ENCODE results near the gene GALNT15.

The GALNT15 gene

DNA sequence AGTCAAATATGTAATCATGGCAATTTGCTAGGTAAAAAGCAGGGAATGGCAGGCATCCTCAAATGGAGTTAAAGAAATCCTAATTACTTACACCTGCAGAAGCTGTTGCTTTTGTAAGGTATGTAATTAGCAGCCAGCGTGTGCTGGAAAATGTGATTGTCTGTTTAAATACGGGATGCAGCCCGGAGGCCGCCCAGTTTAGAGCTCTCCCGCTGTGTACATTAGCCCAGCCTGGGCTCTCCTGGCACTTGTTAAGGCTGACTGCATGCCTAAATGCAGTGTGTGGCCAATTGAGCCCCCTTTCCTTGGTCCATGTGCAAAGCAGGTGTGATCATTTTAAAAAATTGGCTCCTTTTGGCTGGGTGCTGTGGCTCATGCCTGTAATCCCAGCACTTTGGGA lies 81.2 kb downstream of the GALNT15 start:
- DNase-seq: no peak

DNA sequence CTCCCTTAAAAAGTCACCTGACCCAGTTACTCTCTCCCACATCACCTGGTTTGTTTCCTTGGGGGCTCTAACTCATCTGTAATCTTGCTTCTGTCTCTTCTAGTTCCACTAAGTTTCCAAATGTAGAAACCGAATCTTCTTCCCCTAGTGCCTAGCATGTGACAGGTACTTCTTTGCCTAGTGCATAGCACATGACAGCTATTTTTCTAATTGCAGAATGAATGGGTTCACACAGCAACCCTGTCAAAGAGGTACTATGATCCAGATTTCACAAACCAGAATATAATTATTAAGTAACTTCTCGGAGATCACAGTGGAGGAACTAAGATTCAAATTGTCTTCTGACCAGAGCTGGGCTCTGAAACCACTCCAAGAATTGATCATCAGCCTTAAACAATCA lies 82.8 kb downstream of the GALNT15 start:
- DNase-seq: no peak

DNA sequence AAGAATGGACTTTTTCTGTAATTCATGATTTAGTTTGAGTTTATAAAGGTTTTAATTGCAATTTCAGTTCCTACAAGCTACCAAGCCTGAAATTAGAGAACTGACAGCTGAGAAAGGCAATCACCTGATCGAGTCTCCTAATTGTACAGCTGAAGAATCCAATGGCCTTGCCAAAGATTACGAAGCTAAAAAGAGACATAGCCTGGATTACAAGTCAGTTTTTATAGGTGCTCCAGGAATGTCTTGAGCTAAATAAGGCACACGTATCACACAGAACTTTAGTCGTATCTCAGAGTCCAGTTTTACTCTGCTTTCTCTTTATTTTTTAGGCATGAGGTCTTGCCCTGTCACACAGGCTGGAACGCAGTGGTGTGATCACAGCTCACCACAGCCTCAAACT lies 83.7 kb downstream of the GALNT15 start:
- DNase-seq: no peak

DNA sequence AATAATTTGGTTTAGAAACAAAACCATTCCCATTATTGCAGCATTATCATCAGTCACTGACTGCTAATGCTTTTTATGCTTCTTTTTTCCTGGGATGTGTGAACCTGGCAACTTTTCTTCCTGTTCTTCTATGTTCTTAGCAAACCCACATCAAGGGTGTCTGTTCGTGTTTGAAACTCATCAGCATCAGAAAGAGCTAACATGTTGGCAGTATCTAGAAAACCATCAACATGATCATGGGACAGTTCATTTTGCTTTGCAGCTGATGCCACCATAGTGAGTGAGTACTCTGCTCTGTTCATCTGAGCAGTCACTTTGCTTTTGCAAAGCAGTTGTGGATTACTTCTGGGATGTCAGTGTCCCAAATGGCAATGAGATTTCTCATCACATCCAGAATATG lies 84.4 kb downstream of the GALNT15 start:
- no peak for DNase-seq

DNA sequence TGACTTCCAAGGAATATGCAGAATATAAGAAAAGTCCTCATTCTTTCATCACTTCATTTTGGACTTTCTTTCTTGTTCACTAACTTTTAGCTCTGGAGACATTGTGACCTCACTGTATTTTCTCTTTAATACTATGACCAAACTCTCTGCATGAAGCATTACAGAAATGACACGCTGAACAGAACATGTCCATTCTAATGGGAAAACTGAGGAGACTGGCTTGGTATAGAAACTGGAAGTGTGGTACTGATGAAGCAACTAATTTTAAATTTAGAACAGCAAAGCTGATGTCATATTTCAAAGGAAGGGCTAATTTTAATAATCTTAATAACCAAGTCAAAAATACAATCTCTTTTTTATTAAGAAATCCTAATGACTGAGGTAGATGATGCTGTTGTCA lies 85.6 kb downstream of the GALNT15 start:
- DNase-seq: no peak

DNA sequence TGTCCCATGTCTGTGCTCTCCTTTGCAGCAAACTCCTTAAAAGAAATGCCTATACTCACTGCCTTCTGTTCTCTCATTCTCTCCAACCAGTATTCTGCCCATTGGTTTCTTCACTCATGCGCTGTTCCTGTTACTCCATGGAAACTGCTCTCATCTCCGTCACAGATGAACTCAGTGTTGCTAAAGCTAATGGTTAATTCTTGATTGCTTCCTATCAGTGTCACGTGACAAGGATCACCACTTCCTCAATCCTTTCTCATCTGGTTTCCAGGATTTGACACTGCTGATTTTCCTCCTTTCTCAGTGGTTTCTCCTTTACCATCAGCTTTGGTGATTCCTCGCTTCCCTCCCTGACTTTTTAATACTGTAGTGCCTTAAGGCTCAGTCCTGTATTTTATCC lies 87.7 kb downstream of the GALNT15 start:
- no peak for DNase-seq

DNA sequence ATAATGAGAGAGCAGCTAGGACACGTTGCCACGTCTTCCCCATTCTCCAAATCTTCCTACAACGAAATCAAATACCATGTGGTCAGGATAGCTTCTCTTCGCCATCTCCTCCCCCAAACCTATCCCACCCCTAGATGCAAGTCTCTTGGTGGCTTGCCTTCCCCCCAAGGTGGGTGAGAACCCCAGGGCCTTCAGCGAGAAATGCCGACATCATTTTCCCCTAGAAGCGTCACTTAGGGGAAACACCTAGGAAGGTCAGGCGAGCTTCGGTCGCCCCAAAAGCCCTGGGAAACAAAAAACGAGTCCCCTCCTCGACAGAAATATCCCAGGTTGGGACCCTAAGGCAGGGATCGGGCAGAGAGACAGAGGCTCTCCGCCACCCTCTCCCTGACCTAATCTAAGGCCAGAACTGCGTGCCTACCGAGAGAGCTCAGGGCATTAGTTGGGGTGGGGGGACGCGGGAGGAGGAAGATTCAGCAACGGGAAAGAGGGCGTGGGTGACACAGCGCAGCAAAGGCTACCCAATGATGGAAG lies 89.8 kb downstream of the GALNT15 start:
- DNase-seq: no peak

DNA sequence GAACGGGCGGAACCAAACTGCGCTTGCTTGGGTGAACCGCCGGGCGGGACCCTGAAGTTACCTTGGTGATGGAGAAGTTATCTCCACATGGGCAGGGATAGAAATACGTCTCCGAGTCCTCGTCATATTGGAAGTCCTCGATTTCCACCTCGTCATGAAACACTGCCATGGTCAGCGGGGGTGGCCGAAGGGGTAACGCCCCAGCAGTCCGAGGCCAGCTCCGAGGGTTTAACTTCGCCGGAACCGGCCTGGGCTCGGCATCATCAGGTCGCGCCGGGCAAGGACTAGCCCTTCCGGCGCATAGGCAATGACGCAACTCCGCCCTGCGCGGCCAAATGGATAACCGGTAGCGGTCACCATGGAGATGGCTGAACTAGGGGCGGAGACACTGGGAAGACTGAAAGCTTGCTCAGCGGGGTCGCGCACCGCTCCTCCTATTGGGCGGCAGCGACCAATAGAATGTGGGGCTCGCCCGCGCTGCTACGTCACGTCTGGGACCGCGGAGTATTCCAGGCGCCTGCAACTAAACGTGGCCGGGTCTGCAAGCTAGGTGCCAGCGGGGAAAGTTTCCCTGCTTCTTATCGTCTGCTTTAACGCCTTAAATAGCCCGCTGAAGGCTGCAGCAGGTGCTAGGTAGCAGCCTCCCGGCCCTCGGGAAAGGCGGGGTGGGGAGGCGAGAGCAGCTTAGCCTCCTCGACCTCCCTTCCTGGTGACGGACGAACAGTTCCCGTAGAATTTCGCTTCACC lies 90.4 kb downstream of the GALNT15 start, which contains the start of the genes DPH3 and OXNAD1:
TSS of gene DPH3 (minus strand) at position 236 of the 747 bp plus-strand sequence. CDS start at position 169, 67 bp downstream.
TSS of gene OXNAD1 (plus strand) at position 505 of the 747 bp plus-strand sequence. CDS start 5,741 bp downstream, outside the sequence.
- peak; percentile 91 for DNase-seq

DNA sequence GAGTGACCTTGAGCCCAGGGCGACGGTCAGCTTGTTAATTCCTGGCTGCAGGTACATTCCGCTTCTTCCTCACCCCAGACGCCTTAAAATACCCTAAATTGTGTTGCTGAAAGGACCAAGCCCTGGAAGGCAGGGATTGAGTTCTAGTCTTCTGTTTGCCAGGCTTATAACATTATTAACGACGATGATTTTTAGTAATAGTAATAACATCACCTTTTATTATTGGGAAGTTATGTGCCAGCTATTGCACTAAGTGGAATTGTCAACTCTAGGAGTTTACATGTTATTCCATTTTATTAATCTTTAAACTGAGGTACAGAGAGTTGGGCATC lies 90.9 kb downstream of the GALNT15 start:
- DNase-seq: no peak

DNA sequence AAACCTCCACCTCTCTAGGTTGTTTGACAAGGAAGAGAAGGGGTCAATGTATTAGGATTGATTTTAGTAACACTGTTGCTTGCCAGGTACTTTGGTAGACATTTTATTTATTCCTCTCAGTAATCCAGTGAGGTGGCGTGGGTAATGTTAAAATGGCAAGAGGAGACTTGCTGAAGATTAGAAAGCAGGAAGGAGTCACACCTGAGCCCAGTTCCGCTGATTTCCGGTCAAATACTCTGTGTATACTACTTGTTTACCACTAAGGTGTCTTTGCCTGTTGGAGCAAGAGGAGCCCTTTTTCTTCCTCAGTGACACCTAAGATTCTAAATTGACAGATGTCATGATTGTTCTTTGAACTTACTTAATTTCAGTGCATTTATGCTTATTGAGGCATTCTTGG lies 92.2 kb downstream of the GALNT15 start:
- DNase-seq: no peak

DNA sequence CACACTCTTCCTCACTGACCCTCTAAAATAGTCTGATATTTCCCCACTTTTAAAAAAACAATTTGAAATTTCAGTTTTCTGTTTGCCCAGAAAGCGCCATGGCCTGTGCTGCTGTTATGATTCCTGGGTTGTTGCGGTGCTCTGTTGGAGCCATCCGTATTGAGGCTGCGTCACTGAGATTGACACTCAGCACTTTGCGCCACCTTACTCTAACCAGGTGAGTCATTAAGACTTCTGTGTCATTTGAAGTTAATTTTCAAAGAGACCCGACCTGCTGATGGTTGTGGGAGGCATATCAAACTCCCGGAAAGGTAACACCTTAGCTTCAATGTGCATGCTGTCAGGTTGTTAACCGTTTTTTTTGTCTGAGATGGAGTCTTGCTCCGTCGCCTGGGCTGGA lies 96.4 kb downstream of the GALNT15 start:
- no peak for DNase-seq

DNA sequence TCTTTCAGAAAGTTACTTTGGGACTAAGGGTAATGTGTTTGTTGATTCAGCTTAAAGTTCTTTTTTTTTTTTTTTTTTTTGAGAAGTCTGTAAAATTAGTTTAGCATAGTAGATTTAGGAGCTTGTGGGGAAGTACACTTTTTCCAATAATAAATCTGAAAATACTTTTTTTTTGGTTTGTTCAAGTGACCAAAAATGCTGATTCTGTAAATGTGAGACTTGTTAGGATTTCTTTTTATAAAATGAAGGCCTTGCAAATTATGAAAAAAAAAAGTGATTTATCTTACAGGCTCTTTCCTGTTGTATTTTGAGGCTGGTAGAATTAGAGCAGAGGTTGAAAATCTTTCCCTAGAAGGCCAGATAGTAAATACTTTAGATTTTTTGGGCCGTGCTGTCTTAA lies 98.1 kb downstream of the GALNT15 start:
- DNase-seq: no peak

DNA sequence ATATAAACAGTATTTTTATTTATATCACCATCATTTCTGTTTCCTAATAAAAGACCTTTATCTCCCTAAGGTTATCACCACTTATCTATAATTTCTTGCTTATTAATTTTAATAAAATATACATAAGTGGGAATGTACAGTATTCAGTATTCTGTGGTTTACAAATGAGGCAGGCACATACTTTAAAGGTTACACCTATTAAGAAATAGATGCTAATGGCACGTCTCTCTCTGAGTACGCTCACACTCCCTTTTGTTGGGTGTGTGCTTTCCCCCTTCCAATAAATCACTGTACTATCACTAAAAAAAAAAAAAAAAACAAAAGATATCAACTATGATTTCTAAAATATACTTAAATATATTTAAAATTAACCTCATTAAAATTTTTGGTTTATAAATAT lies 99.4 kb downstream of the GALNT15 start:
- no peak for DNase-seq

DNA sequence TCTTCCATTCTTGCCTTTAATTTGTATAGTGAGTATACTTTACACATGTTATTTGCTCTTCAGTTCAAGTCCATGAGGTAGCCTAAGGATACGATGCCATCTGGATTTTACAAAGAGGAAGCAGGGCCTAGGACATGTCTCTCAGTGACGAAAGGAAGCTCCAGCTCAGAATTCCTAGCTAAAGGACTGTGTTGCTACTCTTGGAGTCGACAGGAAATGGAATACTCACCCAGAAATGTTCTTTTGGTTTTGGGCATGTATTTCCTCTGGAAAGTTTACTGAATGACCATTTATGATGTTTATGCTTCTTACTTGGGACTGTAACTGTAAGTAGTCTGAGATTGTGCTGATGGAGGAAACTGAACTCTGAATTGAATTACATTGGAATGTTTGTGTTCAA lies 103.0 kb downstream of the GALNT15 start:
- no peak for DNase-seq

DNA sequence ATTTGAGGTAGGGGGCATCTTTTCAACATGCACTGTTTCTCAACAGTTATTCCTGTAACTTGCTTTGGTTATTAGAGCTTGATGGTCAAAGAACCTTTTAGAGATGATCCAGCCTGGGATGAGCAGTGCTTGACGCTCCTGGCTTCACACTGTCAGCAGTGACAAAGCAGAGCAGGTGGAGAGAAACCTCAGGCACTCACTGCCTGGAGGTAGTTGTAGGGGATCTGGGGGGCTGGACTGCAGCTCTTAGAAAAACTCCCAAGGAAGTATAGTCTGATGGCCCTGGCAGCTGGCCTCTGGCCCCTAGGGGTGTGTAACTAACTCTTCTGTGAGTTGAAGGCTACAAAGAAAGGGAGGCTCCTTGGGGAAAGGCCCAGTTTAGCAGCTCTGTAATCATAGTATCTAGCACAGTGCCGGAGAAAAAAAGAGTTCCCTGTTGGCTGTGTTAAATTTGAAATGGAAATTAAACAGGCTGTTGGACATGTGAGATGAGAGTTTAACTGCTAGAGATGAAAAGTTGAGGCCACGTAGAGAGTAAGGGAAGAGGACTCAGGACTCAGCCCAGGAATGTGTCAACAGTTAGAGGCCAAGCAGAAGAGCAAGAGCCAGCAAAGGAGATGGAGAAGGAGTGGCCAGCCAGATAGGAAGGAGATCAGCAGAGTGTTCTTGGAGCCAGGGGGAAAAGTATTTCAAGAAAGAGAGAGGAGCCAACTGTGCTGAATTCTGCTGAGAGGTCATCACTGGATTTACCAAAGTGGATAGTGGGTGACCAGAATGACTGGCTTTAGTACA lies 104.7 kb downstream of the GALNT15 start:
- no peak for DNase-seq

DNA sequence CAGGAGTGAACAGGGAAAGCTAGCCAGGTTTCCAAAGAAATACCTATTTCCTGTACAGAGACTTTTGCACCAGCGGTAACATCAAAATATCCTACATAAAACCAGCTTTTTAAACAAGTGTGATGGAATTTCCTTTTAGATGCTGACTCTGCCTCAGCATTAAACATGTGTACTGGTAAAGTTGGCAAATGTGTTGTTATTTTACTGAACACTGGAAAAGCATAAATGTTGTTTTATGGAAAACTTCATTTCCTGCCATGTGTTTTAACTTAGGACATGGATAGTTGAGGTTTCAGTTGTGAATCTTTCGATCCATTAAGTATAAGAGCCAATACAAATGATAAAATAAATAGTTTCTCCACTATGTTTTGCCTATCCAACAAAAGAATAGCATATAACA lies 106.2 kb downstream of the GALNT15 start:
- no peak for DNase-seq

All from NCI-H510A treated with DMSO at 0.1 percent for 48 hours (cell line).